WI38 (cell line): ENCODE data around the gene B3GALT6.
"Not testable (repeated sequence)": the region's sequence is repeated elsewhere in the genome, so short reads cannot be mapped to it uniquely, and the experiment has no call there.

Experiments
- H3K4me3 ChIP-seq: 2 replicates; pipeline ENCODE4 v1.5.1; 2011; ENCODE audit warnings: low read depth, mild to moderate bottlenecking, control low read depth, low read length
- CTCF ChIP-seq: IDR thresholded peaks from 2 replicates; pipeline ENCODE4 v1.5.1; 2012; ENCODE audit warnings: low read depth, mild to moderate bottlenecking, control low read depth, low read length

The B3GALT6 gene

GRCh38 chr1:1189111-1189510 is 42.9 kb upstream of the B3GALT6 start:
- H3K4me3 ChIP-seq = no peak overlapping the region
- TF ChIP-seq CTCF = no peak

GRCh38 chr1:1191734-1192133 is 40.3 kb upstream of the B3GALT6 start:
- no peak overlapping the region for H3K4me3 ChIP-seq
- TF ChIP-seq CTCF = no peak

- no peak overlapping the region for H3K4me3 ChIP-seq
- no peak for TF ChIP-seq CTCF
These were observed 37.3 kb upstream of the B3GALT6 start for GRCh38 chr1:1194723-1195122.

- not testable (repeated sequence) for H3K4me3 ChIP-seq
These were observed 36.3 kb upstream of the B3GALT6 start for GRCh38 chr1:1195726-1196125.

GRCh38 chr1:1196431-1197187 is 35.4 kb upstream of the B3GALT6 start:
- no peak for TF ChIP-seq CTCF
- H3K4me3 ChIP-seq = no peak overlapping the region

- no peak overlapping the region for H3K4me3 ChIP-seq
- no peak for TF ChIP-seq CTCF
These were observed 34.9 kb upstream of the B3GALT6 start for GRCh38 chr1:1197188-1197500.

GRCh38 chr1:1197551-1198422 is 34.2 kb upstream of the B3GALT6 start:
- H3K4me3 ChIP-seq = no peak overlapping the region
- no peak for TF ChIP-seq CTCF
